GM12892 (cell line): ENCODE measurements around the gene GALNT10.

Experiments
- POLR2A ChIP-seq: IDR thresholded peaks from 2 replicates; pipeline ENCODE4 v1.6.1; 2011; ENCODE audit warnings: low read depth, low read length, control low read depth
- TAF1 ChIP-seq: IDR thresholded peaks from 2 replicates; pipeline ENCODE4 v1.6.1; 2011; ENCODE audit warnings: low read depth, mild to moderate bottlenecking, control low read depth, low read length, borderline replicate concordance

GRCh38 chr5:154400678-154401077, 210.1 kb downstream of the GALNT10 start:
- no peak for TF ChIP-seq POLR2A
- no peak for TF ChIP-seq TAF1
